Choroid plexus epithelial cell (primary cell): ENCODE results near the gene CRMP1.

Source experiments
- DNase-seq: peaks from one replicate; pipeline ENCODE4 v3.0.0-alpha.2; 2010; ENCODE audit warnings: low read depth
- H3K4me3 ChIP-seq: 2 replicates; pipeline ENCODE4 v1.5.1; 2011; ENCODE audit warnings: low read depth, mild to moderate bottlenecking, control low read depth, low read length, moderate library complexity
- TF ChIP-seq, protein P1 (sequence below): conservative IDR thresholded peaks from 2 replicates; pipeline ENCODE4 v1.5.1; 2011; ENCODE audit warnings: low read depth, mild to moderate bottlenecking, control low read depth, inconsistent platforms, low read length, moderate library complexity

Gene CRMP1

GRCh38 chr4:5804656-5805055 lies 88.2 kb downstream of the CRMP1 start:
- H3K4me3 ChIP-seq, result no peak overlapping the region
- DNase-seq, result no peak
- TF ChIP-seq, protein P1, sequence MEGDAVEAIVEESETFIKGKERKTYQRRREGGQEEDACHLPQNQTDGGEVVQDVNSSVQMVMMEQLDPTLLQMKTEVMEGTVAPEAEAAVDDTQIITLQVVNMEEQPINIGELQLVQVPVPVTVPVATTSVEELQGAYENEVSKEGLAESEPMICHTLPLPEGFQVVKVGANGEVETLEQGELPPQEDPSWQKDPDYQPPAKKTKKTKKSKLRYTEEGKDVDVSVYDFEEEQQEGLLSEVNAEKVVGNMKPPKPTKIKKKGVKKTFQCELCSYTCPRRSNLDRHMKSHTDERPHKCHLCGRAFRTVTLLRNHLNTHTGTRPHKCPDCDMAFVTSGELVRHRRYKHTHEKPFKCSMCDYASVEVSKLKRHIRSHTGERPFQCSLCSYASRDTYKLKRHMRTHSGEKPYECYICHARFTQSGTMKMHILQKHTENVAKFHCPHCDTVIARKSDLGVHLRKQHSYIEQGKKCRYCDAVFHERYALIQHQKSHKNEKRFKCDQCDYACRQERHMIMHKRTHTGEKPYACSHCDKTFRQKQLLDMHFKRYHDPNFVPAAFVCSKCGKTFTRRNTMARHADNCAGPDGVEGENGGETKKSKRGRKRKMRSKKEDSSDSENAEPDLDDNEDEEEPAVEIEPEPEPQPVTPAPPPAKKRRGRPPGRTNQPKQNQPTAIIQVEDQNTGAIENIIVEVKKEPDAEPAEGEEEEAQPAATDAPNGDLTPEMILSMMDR, result no peak

DNA sequence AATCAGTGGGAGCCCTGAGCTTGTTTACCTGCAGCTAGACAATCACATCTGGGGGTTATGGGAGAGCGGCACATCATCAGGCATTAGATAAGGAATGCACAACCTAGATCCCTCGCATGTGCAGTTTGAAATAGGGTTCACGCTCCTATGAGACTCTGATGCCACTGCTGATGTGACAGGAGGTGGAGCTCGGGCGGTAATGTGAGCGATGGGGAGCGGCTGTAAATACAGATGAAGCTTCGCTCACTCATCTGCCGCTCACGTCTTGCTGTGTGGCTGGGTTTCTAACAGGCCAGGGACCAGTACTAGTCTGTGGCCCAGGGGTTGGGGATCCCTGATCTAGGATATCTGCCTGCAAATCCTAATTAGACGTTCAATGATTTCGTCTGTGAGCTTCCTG lies 90.3 kb downstream of the CRMP1 start:
- TF ChIP-seq, protein P1, result no peak
- no peak for DNase-seq
- no peak overlapping the region for H3K4me3 ChIP-seq

- DNase-seq, result no peak
- H3K4me3 ChIP-seq, result no peak overlapping the region
- TF ChIP-seq, protein P1, result no peak
Observed at GRCh38 chr4:5801696-5802095, 91.2 kb downstream of the CRMP1 start.

GRCh38 chr4:5800496-5800895 lies 92.4 kb downstream of the CRMP1 start:
- H3K4me3 ChIP-seq, result no peak overlapping the region
- TF ChIP-seq, protein P1, result no peak

DNA sequence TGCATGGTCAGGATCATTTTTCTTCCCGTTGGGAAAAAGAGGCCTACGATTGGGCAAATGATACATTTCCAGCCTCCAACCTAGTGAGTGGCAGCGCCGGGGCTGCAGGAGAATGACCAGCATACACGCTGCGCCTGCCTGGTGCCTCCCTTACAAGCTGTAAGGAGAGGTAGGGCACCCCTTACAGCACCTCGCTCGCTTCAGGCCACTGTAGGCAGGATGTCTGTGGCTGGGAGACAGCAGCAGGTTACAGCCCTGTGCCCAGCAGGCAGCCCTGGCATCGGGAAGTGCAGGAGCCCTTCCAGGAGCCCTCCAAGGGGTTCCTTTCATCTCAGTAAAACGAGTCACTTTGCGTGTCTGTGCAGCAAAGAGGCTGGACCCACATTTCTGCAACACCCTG lies 93.5 kb downstream of the CRMP1 start:
- DNase-seq, result no peak
- H3K4me3 ChIP-seq, result no peak overlapping the region
- TF ChIP-seq, protein P1, result no peak

More at GRCh38 chr4:5800496-5800895, 92.4 kb downstream of the CRMP1 start:
- no peak for DNase-seq

DNA sequence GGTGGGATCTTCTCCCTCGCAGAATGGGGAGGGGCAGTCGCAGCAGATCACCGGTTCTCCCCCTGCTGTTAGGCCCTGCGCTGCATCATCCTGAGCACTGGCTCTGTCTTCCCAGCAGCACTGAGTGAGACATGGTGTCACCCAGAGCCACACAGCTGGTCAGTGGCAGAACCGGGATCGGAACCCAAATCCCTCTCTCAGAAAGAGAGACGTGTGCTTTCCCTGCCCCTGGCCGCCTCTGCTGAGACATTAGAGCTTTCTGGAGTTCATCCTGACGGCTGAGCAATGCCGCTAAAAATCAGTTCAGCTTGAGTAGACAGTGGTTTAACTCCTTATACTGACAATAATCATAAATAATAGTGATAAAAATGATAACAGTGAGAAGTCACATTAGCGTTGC lies 93.9 kb downstream of the CRMP1 start:
- TF ChIP-seq, protein P1, result no peak
- H3K4me3 ChIP-seq, result no peak overlapping the region
- no peak for DNase-seq

DNA sequence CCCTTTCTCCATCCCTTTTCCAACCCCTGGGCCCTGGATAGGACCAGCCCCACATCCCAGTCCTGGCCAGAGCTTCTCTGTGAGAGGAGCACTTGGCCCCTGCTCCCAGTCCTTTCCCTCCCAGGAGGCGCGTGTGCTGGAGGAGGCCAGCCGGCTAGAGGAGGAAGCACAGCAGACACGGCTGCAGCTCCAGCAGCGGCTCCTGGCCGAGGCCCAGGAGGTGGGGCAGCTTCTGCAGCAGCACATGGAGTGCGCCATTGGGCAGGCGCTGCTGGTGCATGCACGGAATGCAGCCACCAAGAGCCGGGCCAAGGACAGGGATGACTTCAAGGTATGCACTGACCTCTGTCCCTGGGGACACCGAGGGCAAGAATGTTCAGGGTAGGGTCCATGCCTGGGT lies 94.4 kb downstream of the CRMP1 start:
- DNase-seq, result no peak
- TF ChIP-seq, protein P1, result no peak

More for the DNA sequence above, 94.4 kb downstream of the CRMP1 start:
- no peak overlapping the region for H3K4me3 ChIP-seq
